Stimulated activated CD4-positive, alpha-beta T cell treated with anti-CD3 and anti-CD28 coated beads, TNF-alpha, amount 100 ng/mL, for 4 hours (primary cell): Measurements from ENCODE around the gene WBP2.
"Not testable (repeated sequence)": the region's sequence is repeated elsewhere in the genome, so short reads cannot be mapped to it uniquely, and the experiment has no call there.

Experiments
- DNase-seq, 3 experiments: peaks; one replicate each; pipeline ENCODE4 v3.0.0-alpha.2; 2020; ENCODE audit warnings: low read depth in 3 of 3

Gene WBP2

DNA sequence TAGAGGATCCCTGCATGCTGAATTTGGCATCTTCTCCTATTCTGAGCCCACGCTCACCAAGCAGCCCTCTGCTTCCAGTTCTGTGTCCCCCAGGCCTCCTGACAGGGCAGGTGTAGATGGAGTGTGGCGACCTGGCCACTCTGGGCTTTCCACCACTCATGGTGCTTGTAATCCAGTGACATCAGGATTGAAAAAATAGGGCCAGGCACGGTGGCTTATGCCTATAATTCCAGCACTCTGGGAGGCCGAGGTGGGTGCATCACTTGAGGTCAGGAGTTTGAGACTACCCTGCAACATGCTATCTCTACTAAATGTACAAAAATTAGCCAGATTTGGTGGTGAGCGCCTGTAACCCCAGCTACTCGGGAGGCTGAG is 41.1 kb downstream of the WBP2 start:
- DNase-seq: no peak

DNA sequence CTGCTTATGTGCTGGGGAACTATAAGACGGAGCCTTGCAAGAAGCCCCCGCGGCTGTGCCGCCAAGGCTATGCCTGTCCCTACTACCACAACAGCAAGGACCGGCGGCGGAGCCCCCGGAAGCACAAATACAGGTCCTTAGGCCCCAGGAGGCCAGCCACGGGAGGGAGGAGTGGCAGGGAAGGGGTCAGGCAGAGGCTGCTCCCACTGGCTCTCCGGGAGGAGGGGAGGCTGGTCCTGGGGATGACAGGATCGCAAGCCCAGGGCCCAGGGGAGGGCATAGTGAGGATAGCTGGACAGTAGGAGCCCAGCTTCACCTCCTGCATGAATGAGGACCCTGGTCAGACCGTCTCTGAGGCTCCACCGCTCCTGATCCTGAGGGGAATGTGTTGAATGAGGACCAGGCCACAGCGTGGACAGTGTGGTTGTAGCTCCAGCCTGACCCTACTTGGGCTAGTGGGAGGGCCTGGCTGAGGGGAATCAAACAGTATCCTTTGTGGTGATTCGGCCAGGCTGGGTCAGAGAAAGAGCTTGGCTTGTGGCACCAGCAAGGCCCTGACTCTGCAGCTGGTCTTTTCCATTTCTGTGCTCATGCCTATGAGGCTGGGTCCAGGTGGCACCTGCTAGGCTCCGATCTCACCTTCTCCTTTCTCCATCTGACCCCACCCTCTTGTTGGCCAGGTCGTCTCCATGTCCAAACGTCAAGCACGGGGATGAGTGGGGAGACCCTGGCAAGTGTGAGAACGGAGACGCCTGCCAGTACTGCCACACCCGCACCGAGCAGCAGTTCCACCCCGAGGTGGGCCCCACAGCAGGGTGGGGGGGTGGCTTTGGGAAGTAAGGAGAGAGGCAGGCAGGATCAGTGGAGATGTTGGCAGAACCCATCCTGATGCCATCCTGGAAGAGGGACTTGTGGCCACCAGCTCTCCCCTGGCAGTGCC is 41.8 kb downstream of the WBP2 start:
- no peak for DNase-seq

DNA sequence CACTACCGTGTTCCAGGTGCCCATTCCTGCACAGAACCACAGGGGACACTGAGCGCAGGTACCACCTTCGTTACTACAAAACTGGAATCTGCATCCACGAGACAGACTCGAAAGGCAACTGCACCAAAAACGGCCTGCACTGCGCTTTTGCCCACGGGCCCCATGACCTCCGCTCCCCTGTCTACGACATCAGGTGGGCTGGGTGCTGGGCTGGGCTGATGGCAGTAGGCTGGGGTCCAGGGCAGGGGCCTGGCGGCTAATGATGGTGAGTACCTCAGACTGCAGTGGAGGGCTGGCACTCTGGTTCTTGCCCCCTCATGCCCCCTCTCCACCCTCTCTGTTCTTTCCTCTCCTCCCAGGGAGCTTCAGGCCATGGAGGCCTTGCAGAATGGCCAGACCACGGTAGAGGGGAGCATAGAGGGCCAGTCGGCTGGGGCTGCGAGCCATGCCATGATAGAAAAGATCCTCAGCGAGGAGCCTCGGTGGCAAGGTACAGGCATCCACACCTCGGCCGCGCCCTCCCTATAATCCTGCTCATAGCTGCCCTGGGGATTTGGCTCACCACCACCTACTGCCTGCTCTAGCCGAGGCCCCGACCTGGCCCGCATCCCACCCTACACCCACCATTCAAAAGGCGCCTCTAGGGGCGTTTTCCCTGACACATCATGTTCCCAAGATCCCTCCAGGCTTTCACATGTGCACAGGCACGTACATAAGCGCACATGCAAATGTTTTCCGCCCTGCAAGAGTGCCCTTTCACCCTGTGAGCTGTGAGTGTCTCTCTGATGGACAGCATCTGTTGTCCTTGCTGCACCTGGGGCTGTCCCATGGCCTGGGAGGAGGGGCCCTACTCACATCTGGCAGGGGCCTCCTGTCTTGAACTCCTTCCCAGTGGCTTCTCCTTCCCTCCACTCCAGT is 42.8 kb downstream of the WBP2 start:
- no peak for DNase-seq

DNA sequence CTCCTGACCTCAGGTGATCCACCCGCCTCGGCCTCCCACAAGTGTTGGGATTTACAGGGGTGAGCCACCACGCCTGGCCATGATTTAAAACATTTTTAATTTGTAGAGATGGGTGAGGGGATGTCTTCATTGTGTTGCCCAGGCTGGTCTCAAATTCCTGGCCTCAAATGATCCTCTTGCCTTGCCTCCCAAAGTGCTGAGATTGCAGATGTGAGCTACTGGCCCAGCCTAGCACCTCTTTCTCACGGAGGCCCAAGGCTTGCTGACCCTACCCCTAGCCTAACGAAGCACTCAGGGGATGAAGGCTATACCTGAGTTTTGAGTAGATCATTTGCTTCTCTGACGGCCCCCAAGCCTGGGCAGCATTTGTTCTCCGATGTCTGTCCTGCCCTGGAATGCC is 44.0 kb downstream of the WBP2 start:
- no peak for DNase-seq

DNA sequence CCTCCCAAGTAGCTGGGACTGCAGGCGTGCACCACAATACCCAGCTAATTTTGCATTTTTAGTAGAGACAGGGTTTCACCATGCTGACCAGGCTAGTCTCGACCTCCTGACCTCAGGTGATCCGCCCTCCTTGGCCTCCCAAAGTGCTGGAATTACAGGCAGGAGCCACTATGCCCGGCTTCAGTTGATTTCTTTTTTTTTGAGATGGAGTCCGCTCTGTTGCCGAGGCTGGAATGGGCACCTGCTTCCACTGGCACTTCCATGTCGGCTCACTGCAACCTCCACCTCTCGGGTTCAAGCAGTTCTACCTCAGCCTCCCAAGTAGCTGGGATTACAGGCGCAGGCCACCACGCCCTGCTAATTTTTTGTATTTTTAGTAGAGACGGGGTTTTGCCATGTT is 44.4 kb downstream of the WBP2 start:
- not testable (repeated sequence) for DNase-seq

DNA sequence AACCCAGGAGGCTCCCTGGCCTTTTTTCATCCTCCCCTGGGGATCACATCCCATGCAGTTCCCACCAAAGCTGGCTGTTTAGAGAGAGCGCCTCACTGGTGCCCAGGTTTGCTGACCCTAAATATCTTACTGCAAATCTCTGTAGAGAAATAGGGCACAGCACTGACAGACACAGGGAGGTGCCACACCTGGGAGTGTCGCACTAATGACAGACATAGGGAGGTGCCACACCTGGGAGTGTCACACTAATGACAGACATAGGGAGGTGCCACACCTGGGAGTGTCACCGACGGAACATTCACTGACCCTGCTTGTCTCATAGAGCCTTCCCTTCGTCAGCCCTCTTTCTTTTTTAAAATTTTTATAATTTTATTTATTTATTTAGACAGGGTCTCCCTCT is 44.9 kb downstream of the WBP2 start:
- DNase-seq: no peak

DNA sequence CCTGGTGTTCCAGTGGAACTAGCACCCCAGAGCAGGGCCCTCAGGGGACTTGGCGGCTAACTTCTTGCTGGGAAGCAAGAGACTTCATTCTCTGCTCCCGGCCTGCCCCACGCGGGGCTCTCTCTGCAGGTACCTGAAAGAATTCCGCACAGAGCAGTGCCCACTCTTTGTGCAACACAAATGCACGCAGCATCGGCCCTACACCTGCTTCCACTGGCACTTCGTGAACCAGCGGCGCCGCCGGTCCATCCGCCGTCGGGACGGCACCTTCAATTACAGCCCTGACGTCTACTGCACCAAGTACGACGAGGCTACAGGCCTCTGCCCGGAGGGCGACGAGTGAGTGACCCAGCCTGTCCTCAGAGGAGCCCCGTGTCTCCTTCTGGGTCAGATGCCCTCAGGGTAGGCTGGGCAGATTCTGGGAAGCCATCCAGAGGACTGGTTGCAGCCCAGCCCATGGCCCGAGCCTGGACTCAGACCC is 45.5 kb downstream of the WBP2 start:
- no peak for DNase-seq

DNA sequence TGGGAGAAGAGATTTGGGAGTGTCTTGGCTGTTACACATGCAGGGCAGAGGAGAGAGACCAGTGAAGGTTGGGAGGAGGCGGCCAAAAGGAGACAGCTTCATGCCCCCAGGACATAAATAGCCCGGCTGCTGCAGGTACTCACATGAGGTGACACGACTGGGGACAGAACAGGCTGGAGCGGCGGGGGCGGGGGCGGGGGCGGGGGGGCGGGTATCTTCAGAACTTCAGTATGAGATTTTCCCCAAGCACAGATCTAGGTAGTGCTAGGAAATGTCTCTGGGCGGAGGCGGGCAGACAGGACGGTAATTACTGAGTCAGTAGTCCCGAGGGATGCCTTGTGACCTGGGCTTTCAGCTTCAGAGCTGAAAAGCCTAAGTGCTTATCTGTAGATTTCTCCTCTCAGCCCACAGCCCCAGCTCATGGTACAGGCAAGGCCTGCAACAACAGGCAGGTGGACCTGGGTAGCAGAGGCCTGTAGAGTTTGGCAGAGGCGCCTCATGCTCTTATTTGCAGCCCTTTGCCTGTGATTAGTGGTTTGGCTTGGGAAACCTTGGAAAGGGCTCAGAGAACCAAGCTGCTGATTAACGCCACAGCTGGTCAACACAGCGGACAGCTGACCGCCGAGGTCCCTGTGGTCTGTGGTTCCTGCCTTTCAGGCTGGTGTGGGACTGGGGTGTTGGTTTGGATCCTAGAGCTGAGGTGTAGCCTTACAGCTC is 46.1 kb downstream of the WBP2 start:
- DNase-seq: no peak

DNA sequence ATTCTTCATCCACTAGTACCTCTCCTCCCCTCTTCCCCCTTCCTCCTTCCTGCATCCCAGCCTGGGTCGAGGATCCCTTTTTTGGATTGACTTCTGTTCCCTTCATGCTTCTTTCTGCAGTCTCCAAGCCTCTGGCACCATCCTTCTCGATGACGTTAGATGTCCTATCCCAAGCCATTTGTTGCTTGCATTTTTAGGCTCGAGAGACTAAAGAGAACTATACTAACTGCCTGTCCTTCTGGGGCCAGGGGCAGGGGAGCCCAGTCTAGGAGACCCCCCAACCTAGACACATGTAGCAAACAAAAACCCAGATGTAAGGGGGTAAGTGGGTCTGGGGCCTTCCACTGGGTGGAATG is 46.6 kb downstream of the WBP2 start:
- no peak for DNase-seq

DNA sequence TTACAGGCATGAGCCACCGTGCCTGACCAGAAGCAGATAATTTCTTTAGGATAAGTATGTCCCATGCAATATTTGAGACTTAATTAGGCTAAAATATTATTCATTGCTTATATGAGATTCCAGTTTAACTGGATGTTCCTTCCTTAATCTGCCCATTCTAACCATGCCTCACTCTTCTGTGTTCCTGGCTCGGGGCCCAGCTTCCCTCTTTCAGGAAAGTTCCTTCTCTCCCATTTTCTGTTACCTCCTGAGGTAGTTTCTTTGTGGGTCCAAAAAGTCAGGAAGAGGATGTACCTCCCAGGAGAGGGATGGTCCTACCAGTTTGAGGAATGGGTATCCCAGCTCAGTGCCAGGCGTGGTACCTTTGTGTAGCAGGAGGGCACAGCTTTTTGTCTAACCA is 47.3 kb downstream of the WBP2 start:
- no peak for DNase-seq

DNA sequence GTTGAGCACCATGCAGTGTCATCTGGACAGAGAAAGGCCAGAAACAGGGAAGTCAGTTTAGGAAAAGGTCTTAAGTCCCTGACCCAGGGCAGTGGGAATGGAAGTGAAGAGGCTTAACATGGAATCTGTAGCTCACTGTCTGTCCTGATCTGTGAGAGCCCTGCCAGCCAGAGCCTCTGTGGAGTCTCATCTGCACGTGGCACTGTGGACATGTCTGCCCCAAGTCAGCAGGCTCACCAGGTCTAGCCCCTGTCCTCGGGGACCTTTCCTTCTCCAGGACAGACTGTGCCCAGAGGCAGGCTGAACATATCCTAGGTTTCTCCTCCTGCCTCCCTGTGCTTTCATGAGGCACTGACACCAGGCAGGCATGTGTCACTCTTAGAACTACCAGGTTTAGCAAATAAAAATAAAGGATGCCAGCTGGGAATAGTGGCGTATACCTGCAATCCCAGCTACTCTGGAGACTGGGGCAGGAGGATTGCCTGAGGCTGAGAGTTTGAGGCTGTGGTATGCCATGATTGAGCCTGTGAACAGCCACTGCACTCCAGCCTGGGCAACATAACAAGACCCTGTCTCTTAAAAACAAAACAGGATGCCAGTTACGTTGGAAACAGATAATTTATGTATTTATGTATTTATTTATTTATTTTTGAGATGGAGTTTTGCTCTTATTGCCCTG is 48.2 kb downstream of the WBP2 start:
- DNase-seq: no peak

DNA sequence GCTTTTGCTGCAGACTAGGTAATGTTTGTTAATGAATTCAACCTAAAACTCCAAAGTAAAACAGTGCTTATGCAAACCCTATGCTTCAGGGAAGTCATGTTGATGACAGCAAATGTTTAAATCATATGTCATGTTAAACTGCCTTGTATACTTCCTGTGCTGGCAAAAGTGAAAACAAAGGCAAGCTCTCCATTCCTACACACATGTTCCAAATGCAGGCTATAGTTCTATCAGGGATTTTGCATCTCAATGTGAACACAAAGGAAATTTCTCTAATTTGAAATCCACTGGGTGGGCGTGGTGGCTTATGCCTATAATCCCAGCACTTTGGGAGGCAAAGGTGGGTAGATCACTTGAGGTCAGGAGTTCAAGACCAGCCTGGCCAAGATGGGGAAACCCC is 51.3 kb downstream of the WBP2 start:
- no peak for DNase-seq

DNA sequence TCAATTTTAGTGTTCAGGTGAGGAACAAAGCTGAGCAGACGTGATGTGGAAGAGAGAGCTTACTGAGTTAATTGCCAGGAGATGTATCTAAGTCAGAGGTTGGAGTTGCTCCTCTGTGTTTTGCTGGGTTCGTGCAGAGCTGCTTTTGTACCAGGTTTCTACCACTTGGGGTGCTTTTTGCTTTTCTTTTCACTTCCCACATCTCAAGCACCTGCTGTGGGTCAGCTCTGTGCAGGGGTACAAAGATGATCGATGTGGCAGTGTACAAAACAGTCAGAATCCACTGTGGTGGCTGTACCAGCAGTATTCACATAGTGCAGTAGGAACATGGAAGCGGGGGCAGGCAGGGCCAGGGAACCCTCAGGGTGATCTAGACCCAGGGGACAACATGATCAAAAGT is 55.7 kb downstream of the WBP2 start:
- no peak for DNase-seq

DNA sequence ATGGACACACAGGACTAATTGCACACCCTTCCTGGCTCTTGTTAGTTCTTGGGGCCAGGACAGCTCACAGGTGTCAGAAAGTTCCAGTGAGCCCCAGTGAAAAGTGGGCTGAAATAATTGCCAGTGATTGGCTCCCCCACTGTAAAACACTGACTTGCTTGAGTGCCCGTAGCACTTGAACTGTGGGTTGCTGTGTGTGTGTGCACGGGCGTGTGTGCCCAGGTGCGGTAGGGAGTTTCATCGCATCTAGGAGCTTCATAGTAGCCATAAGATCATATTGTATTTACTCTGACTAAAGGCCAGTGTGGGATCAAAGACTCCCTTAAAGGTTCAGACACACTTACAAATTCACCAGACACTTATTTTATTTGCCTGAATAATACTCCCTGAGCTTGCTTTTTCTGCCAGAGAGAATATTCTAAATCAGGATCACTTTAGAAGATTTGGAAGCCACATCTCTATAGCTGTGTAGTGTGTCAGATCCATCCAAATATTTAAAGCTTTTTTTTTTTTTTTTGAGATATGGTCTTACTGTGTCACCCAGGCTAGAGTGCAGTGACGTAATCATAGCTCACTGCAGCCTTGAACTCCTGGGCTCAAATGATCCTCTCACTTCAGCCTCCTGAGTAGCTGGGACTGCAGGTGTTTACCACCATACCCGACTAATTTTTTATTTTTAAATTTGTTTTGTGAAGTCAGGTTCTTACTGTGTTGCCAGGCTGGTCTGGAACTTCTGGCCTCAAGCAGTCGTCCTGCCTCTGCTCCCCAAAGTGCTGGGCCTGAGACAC is 59.1 kb downstream of the WBP2 start:
- no peak for DNase-seq
